Measurements from ENCODE around the gene ENTREP1. TPM values are rescaled to one million over a fixed set of nuclear protein-coding genes. Genes with fewer than 3 reads are reported as not detected.

Gene ENTREP1
- total RNA-seq, 1 experiment from 2014 or later: 21.3 TPM

GRCh38 chr9:69299826-69300225 is 25.2 kb upstream of the ENTREP1 start:
- Histone ChIP-seq H2BK5ac (ENCODE audit: insufficient read length, low read length) (no peak overlapping the region), H2BK20ac (ENCODE audit: low read depth, low read length, poor library complexity, severe bottlenecking) (no peak overlapping the region), H3K79me2 (ENCODE audit: insufficient read depth, low read length) (no peaks in the 10 kb centered on the region), H4K20me1 (ENCODE audit: control insufficient read depth, insufficient read depth, insufficient read length) (no peaks in the 10 kb centered on the region), H3K23me2 (ENCODE audit: insufficient read length, low read depth, low read length, poor library complexity, severe bottlenecking) (no peaks in the 10 kb centered on the region), H3K27me3 (ENCODE audit: insufficient read depth, low read length) (no peaks in the 10 kb centered on the region), H4K5ac (ENCODE audit: insufficient read length, low read depth, low read length) (no peak overlapping the region), H3K79me1 (ENCODE audit: insufficient read depth, low read depth, low read length, poor library complexity, severe bottlenecking) (no peaks in the 10 kb centered on the region), H3K23ac (ENCODE audit: insufficient read length, low read depth, low read length) (no peak overlapping the region), H3K9ac (ENCODE audit: extremely low read depth, insufficient read length, low read length) (no peak overlapping the region), H3K14ac (ENCODE audit: insufficient read depth, low read length) (no peak overlapping the region), H3K27ac (ENCODE audit: insufficient read length, low read depth, low read length) (no peak overlapping the region), H4K91ac (ENCODE audit: insufficient read length, low read depth, low read length) (no peak overlapping the region), H2BK120ac (ENCODE audit: low read depth, low read length, poor library complexity, severe bottlenecking) (no peak overlapping the region), H3K4me1 (ENCODE audit: insufficient read depth, low read length) (no peaks in the 10 kb centered on the region), H2AFZ (ENCODE audit: low read length) (no peak overlapping the region), H3K56ac (ENCODE audit: insufficient read length, low read depth, low read length) (no peak overlapping the region), H3K18ac (ENCODE audit: insufficient read length, low read depth, low read length) (no peak overlapping the region), H3K9me3 (ENCODE audit: control insufficient read depth, low read depth, low read length) (no peaks in the 10 kb centered on the region), H2BK12ac (ENCODE audit: insufficient read length, low read depth, low read length) (no peak overlapping the region), H2BK15ac (ENCODE audit: low read depth, low read length) (no peak overlapping the region), H2AK5ac (ENCODE audit: insufficient read length, low read length) (no peak overlapping the region), H3T11ph (ENCODE audit: low read length) (no peak overlapping the region), H3K4ac (ENCODE audit: low read depth, low read length) (no peak overlapping the region), H4K8ac (replicated peaks; ENCODE audit: insufficient read length, low read depth, low read length) (no peak overlapping the region), H3K4me2 (ENCODE audit: insufficient read depth, insufficient read length, low read length) (no peak overlapping the region)
- DNase-seq: no peak
- Mint-ChIP-seq H3K4me3 (no peak overlapping the region), H3K27ac (no peak overlapping the region), H3K4me1 (peaks cover 8 to 13% of the 10 kb centered on the region in 2 experiments), H3K36me3 (ENCODE audit: insufficient read depth in 1 of 3, low read depth in 3 of 3) (peaks cover 0 to 1% (median 0%) of the 10 kb centered on the region in 3 experiments; a peak in 1 of 7 replicates), H3K9me3 (no peaks in the 10 kb centered on the region; a peak in 2 of 5 replicates), H3K27me3 (ENCODE audit: low read depth) (no peaks in the 10 kb centered on the region; the same call in 1 of the 2 replicates)
- WGBS (ENCODE audit: extremely low coverage, insufficient read length, low lambda C conversion rate): no CpG with 5 or more reads among the region's 1 CpG
- TF ChIP-seq CTCF (conservative IDR thresholded peaks at IDR 0.05): no peak
